DMS53 treated with DMSO at 0.1 percent for 48 hours (cell line): ENCODE measurements around the gene CDKAL1.
"Not testable (repeated sequence)": the region's sequence is repeated elsewhere in the genome, so short reads cannot be mapped to it uniquely, and the experiment has no call there.

ENCODE experiments used
- DNase-seq: peaks from one replicate; lab custom pipeline; 2025; ENCODE audit not compliant: unreplicated experiment; lab: John Stamatoyannopoulos, UW

Gene CDKAL1

GRCh38 chr6:21190701-21191100, 656.4 kb downstream of the CDKAL1 start:
- DNase-seq, result no peak

DNA sequence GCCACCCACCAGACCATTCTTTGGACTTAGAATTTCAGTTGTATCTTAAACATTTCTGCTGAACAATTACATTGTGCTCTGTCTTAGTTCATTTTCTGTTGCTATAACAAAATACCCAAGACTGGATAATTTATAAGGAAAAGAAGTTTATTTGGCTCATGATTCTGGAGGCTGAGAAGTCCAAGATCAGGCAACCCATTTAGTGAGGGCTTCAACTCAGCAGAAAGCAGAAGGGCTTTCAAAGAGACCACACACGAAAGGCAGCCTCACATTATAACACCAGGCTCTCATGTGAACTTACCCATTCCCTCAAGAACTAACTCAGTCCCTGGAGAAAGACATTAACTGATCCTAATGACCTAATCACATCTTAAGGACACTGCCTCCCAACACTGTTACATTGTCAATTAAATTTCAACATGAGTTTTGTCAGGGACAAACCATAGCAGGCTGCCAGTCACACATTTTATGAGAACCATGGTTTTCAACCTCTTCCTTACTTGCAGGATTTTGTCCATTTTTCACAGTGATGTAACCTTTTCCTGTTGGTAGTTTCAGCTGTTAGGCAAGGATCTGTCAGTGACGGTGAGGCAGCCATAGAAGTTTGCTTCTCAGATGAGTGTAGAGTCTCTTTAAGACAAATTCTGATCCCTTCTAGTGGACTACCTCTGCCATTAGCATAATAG, 659.7 kb downstream of the CDKAL1 start:
- DNase-seq, result no peak

- DNase-seq, result not testable (repeated sequence)
Observed at GRCh38 chr6:21195301-21195700, 661.0 kb downstream of the CDKAL1 start.

GRCh38 chr6:21198032-21198640, 663.9 kb downstream of the CDKAL1 start:
- no peak for DNase-seq

DNA sequence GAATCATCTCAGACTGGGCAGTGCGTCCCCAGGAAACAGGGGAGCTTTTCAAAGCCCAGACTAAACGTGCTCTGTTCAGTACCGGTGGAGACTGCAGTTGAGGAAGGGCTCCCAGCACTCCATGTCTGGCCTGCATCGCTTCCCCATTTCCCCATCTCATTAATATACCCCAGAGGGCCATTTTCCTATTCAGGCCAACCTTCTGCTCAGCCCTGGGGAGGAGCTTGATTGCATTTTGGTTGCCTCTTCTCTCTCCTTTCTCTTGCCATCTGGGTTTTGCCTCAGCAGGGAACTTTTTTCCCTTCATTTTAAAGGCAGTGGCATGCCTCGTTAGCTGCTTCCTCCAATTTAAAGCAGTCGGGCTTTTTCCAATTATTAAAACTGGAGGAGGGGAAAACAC, 665.0 kb downstream of the CDKAL1 start:
- no peak for DNase-seq

GRCh38 chr6:21200134-21200870, 666.0 kb downstream of the CDKAL1 start:
- DNase-seq, result no peak

DNA sequence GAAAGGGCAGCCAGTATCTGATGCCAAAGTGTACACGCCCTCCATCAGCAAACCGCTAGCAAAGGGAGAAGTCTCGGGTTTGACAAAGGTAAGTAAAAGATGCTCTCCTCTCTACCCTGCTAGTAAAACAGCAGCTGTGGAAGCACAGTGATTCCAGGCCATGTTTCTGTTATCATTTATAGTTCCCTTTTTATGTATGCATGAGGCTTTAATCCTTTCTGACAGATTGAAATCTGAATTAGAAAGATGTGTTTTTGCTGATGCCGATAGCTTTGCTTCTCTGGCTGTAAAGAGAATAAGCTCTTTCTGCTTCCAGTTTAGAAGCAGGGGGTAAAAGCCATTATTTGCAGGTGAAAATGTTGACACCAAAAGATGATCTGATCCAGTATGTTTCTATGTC, 666.9 kb downstream of the CDKAL1 start:
- DNase-seq, result peak; percentile 19

DNA sequence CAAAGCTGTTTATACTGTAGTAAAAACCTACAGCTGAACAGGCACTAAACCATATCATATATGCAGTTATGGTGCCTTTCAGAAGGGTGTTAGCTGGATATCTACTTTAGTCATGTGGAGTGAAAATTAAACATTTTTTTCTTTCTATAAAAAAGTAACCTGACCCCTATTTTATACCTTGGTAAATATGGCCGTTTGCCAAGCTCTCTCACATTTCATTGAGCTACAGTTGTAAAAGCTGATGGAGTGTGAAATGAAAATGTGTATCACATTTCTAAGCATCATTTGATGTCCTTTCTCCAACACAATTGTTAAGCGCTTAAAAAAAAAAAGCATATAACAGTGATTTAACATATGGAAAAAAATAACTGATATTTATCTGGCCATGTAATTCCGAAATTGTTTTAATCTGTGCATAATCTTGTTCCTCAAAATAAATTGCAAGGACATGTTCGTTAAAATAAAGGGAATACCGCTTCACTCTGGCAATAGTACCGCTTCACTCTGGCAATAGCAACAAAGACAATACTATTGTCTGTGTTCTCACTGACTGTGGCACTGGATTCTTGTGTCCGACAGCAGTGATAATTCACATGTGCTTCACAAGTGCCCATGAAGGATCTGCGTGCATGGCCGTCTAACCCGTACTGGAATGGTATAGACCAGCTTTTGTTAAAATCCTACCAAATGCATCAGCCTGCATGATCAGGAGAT, 667.5 kb downstream of the CDKAL1 start:
- peak; percentile 96 for DNase-seq

GRCh38 chr6:21202521-21202920, 668.3 kb downstream of the CDKAL1 start:
- DNase-seq, result no peak

DNA sequence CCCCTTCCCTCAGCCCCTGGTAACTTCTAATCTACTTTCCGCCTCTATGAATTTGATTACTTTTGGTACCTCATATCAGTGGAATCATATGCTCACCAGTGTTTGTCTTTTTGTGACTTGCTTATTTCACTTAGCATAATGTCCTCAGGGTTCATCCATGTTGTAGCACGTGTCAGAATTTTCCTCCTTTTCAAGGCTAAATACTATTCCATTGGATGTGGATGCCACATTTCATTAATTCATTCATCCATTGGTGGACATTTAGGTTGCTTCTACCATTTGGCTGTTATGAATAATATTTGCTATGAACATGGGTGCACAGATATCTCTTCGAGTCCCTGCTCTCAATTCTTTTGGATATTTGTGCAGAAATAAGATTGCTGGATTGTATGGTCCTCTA, 670.7 kb downstream of the CDKAL1 start:
- no peak for DNase-seq

DNA sequence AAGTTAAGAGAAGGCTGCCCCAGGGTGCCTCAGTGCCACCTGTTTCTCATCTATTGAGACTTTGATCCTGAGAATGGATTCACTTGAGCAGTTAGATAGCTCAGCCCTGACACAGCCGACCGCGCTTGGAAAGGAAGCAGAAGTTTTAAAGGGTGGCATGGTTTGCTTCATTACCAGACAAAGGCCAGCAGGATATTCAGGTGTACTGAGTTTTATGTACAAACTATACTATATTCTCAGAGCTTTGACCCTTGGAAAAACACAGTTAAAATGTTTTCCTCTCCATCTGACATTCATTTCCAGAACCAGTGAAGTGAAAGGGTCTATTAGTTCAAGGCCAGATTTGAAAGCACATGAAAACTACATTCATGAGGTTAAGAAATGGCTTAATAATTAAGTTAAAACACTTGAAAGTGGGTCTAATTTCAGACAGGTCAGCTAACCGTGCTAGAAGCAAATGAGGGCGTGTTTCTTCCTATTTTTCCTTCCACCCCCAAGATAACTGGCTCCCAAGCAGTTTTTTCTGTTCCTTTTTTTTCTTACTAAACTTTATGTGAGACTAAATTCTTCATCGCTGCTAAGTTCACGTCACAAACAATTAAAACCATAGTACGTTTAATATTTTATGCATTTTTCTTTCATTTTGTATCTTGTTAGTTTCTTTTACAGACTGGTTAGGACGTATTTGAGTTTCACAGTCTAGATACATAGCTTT, 674.0 kb downstream of the CDKAL1 start:
- DNase-seq, result no peak

- no peak for DNase-seq
Observed at GRCh38 chr6:21208796-21209186, 674.5 kb downstream of the CDKAL1 start.

- DNase-seq, result no peak
Observed at GRCh38 chr6:21213492-21213891, 679.2 kb downstream of the CDKAL1 start.

DNA sequence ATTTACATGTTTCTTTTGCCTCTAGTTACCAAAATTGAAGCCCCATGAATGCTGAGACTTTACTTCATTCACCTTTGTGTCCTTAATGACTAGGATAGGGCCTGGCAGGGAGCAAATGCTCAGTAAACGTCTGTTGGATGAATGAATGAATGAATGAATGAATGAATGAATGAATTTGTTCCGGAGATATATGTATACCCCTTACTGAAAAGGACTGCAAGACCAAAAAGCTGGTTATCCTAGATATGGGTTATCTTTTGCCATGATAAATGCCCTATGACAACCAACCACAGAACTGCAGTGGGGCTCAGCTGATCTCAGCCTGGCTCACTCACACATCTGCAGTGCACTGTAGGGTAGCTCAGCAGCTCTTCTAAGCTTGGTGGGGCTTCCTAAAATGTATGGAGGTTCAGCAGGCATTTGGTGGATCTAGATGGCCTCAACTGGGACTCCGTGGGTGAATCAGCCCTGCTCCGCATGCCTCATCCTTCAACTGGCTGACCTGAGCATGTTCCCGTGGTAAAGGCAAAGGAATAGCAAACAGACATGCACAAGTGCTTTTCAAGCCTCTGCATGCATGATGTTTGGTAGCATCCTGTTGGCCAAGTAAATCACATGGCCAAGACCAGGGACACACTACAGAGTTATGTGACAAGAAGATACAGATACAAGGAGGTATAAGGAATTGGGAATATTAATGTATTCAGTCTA, 680.6 kb downstream of the CDKAL1 start:
- DNase-seq, result no peak

- DNase-seq, result no peak
Observed at GRCh38 chr6:21219241-21219640, 685.0 kb downstream of the CDKAL1 start.

DNA sequence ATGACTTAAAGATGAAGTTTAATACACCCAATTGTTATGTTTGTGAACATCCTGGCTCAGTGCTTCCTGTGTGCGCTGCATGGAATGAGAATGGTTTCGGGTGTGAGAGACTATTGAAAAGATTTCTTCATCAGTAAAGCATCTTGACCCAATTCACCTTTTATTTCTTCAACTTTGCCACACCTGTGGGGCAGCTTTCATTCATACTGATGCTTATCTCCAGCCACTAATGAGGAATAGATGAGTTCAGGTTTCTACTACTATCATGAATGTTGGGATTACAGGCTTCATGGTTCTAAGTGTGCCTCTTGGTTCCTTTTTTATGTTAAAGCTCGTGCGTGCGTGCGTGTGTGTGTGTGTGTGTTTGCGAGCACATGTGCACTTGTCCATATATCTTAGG, 685.6 kb downstream of the CDKAL1 start:
- DNase-seq, result no peak

DNA sequence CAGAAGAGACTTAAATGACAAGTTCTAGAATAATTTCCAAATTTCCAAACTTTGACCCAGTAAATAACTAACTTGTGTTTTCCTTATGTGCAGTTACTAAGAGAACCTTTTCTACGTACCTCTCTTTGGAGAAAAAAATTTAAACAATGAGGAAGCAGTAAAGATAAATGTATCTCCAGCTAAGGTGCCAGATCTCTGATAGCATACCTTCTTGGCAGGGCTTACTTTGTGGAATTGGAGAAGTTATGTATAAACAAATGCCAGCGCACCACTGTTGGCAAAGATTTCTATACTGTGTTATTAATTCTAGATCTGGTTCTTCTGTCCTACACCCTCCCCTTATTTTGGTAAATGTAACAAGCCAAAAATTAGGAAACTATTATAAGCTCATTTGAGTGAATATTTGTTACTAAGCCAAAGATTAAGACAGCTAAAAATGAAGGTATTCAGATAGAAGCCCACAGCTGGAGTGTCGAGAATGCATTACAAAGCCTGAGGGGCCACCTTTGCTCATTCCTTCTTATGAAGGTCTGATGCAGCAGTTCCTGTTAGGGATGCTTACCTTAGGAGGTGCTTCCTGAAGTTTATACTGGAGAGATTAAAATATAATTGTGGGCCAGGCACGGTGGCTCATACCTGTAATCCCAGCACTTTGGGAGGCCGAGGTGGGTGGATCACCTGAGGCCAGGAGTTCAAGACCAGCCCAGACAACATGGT, 686.2 kb downstream of the CDKAL1 start:
- DNase-seq, result no peak

DNA sequence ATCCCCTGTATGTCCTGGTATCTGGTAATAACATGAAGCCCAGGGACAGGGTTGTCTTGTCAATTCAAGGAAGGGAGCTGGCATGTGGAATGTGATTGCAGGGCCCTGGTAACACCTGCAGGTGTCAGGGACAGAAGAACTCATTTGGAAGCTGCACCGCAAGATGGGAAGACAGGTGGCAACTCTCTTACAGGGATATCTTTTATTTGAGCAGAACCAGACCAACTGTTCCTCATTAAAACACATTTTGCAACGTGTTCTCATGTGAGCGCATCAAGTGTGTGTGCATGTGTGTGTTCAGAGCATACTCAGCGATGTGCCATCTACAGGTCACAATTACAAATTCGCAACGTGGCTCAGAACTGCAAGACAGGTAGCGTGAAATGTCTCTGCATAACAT, 688.4 kb downstream of the CDKAL1 start:
- no peak for DNase-seq

- no peak for DNase-seq
Observed at GRCh38 chr6:21225912-21226311, 691.7 kb downstream of the CDKAL1 start.

DNA sequence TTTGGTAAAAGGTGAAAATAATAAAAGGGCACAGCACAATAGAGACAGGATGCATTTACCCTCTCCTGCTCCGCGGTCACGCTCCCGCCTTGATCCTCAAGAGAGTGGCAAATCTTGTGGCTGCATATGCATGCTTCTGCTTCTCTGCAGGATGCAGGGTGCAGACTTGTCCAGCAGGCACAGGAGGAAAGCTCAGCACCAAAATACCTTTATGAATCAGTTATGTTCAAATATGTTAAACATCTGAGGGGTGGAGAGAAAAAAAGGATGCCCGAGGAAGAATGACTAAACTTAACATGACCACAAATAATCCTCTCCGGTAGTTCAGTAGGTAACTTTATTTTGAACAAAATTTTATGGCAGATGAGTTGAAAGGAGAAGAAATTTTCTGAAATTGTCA, 693.2 kb downstream of the CDKAL1 start:
- DNase-seq, result no peak
